ENCODE measurements around the gene GSG1L. TPM values are rescaled to one million over a fixed set of nuclear protein-coding genes. Genes with fewer than 3 reads are reported as not detected.

Gene GSG1L
- total and polyA plus RNA-seq, 12 donors = 0.68 to 14.6 (median 3.4) TPM; not detected in 5

DNA sequence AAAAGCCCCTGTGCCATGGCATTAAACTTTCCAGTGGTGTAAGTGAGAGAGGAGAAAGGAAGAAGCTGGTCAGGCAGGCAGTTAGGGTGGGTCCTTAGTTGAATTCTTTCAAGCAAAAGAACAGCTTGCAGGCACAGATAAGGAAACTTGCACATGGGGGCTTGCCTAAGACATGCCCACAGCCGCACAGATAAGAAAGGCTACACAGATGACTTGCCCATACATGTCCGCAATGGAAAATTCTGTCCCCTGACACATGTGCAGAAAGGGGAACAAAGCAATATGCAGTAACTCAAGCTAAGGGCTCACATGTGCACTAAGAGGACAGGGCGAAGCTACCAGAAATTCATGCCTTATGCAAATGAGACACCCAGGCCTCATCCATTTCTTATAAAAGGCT, 69.9 kb downstream of the GSG1L start:
- H3K36me3 ChIP-seq = no peaks in the 10 kb centered on the region
- WGBS, 2 donors = 95 to 96% methylated on average over 3 of the region's 3 CpGs
- DNase-seq (no peak), ATAC-seq (no peak)
- H3K4me1 ChIP-seq = peaks cover 0 to 5% (median 0%) of the 10 kb centered on the region in 9 donors
- no peak overlapping the region for H3K4me3 ChIP-seq
- intact Hi-C loops (cut with DNase I) = no loop called here
- no peak for TF ChIP-seq CTCF (IDR thresholded peaks at IDR 0.05)
- no peaks in the 10 kb centered on the region for H3K27me3 ChIP-seq
- peaks cover 0 to 14% (median 4%) of the 10 kb centered on the region in 11 donors for H3K9me3 ChIP-seq
- H3K27ac ChIP-seq = no peak overlapping the region

- Histone ChIP-seq H3K27me3 (no peaks in the 10 kb centered on the region), H3K9me3 (peaks cover 0 to 14% (median 4%) of the 10 kb centered on the region in 11 donors), H3K36me3 (no peaks in the 10 kb centered on the region), H3K27ac (no peak overlapping the region), H3K4me1 (peaks cover 0 to 5% (median 0%) of the 10 kb centered on the region in 9 donors), H3K4me3 (no peak overlapping the region)
- intact Hi-C loops (cut with DNase I) = no loop called here
- no peak for DNase-seq
- ATAC-seq = no peak
- TF ChIP-seq CTCF (IDR thresholded peaks at IDR 0.05) = no peak
- WGBS, 2 donors = 73 to 86% methylated on average over 9 of the region's 9 CpGs
Measured at GRCh38 chr16:27991876-27992275, 71.6 kb downstream of the GSG1L start.

DNA sequence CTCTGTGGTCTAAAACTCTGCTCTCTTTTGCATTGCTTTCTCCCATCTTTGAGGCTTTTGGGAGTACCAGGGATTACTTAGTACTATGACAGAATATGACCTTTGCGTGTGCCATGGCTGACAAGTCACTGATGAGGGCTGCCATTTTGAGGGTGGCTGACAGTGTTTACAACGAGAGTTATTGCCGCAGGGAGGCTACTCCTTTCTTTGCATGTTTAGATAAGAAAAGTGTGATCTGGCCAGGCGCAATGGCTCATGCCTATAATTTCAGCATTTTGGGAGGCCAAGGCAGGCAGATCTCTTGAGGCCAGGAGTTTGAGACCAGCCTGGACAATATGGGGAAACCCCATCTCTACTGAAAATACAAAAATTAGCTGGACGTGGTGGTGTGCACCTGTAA, 77.5 kb downstream of the GSG1L start:
- ATAC-seq = no peak
- Histone ChIP-seq H3K36me3 (no peaks in the 10 kb centered on the region), H3K4me1 (peaks cover 0 to 3% (median 0%) of the 10 kb centered on the region in 9 donors), H3K4me3 (no peak overlapping the region), H3K27me3 (no peaks in the 10 kb centered on the region), H3K9me3 (peaks cover 0 to 11% (median 0%) of the 10 kb centered on the region in 11 donors), H3K27ac (no peak overlapping the region)
- DNase-seq = no peak
- WGBS, 2 donors = 85 to 86% methylated on average over 5 of the region's 5 CpGs
- TF ChIP-seq CTCF (IDR thresholded peaks at IDR 0.05) = no peak
- intact Hi-C loops (cut with DNase I) = no loop called here

- intact Hi-C loops (cut with DNase I) = loop anchor here in 1 of 10 donors (5.0 kb wide), 1 partner anchor 78 kb away; the partner anchor contains the start of gene GSG1L
- Histone ChIP-seq H3K9me3 (peaks cover 0 to 11% (median 0%) of the 10 kb centered on the region in 11 donors), H3K36me3 (no peaks in the 10 kb centered on the region), H3K27me3 (no peaks in the 10 kb centered on the region), H3K4me1 (peaks cover 0 to 7% (median 0%) of the 10 kb centered on the region in 9 donors), H3K4me3 (no peak overlapping the region), H3K27ac (no peak overlapping the region)
- no peak for ATAC-seq
- no peak for DNase-seq
- no peak for TF ChIP-seq CTCF (IDR thresholded peaks at IDR 0.05)
- 83 to 84% methylated on average over 7 of the region's 7 CpGs for WGBS, 2 donors
Measured at GRCh38 chr16:27984121-27984520, 79.4 kb downstream of the GSG1L start.
